Activated B cell treated with CpG ODN at 0.5 μM for 24 hours (primary cell): ENCODE data around the gene NAA25. TPM values are rescaled to one million over a fixed set of nuclear protein-coding genes. Genes with fewer than 3 reads are reported as not detected.
A peak's percentile ranks its signal among the peaks of the same experiment; 100 is the strongest.
"Not testable (repeated sequence)": the region's sequence is repeated elsewhere in the genome, so short reads cannot be mapped to it uniquely, and the experiment has no call there.

Experiments
- ATAC-seq: fragments of 200-7000 bp; cut with Tn5 transposase; one replicate; pipeline ENCODE4 v1.10.0; 2021; ENCODE audit warnings: low read depth, mild to moderate bottlenecking, moderate library complexity
- CTCF ChIA-PET: fragments of 350-600 bp; sonication (Branson Sonifier 250); formaldehyde crosslinking; loops from one replicate; lab custom pipeline; 2021; ENCODE audit warnings: antibody characterized with exemption; lab: Charles Lee
- POLR2A ChIA-PET: fragments of 350-600 bp; sonication (Branson Sonifier 250); formaldehyde crosslinking; loops from one replicate; lab custom pipeline; 2021; ENCODE audit warnings: antibody characterized with exemption; lab: Charles Lee
- DNase-seq: peaks from one replicate; pipeline ENCODE4 v3.0.0; 2022
- H3K27ac Mint-ChIP-seq: one replicate; pipeline ENCODE4 v1.8.0; 2020; ENCODE audit warnings: mixed read lengths
- H3K27me3 Mint-ChIP-seq: one replicate; pipeline ENCODE4 v1.8.0; 2021; ENCODE audit warnings: mixed read lengths
- H3K36me3 Mint-ChIP-seq: one replicate; pipeline ENCODE4 v1.8.0; 2021; ENCODE audit warnings: low read depth, mixed read lengths
- H3K4me1 Mint-ChIP-seq: one replicate; pipeline ENCODE4 v1.8.0; 2021; ENCODE audit warnings: mixed read lengths
- H3K4me3 Mint-ChIP-seq: one replicate; pipeline ENCODE4 v1.8.0; 2020; ENCODE audit warnings: mild to moderate bottlenecking, mixed read lengths
- H3K9me3 Mint-ChIP-seq: one replicate; pipeline ENCODE4 v1.8.0; 2020; ENCODE audit warnings: mixed read lengths
- CTCF ChIP-seq: fragments of 200-600 bp; IDR thresholded peaks from one replicate; pipeline ENCODE4 v1.8.0; 2022; ENCODE audit warnings: antibody characterized with exemption, mild to moderate bottlenecking
- intact Hi-C: fragments of 100-400 bp; cut with micrococcal nuclease; formaldehyde crosslinking; loops from one replicate; pipeline ENCODE4 v1.15.1; 2024
- total RNA-seq: library from RNA; stranded (reverse); gene quantifications from 2 replicates; pipeline ENCODE4 v1.2.3, GENCODE V29; 2022

NAA25 gene
- total RNA-seq, 1 donor from 2014 or later = 52.7 TPM

GRCh38 chr12:112102127-112102526 is 6.5 kb downstream of the NAA25 start:
- POLR2A ChIA-PET = no interaction called here
- no peak for ATAC-seq
- Mint-ChIP-seq H3K27me3 (no peaks in the 10 kb centered on the region), H3K27ac (no peak overlapping the region), H3K9me3 (no peaks in the 10 kb centered on the region), H3K4me3 (no peak overlapping the region), H3K36me3 (peaks cover 53% of the 10 kb centered on the region), H3K4me1 (peaks cover 27% of the 10 kb centered on the region)
- CTCF ChIA-PET = no interaction called here
- no peak for DNase-seq
- no peak for TF ChIP-seq CTCF
- intact Hi-C loops = no loop called here

- H3K36me3 Mint-ChIP-seq = peaks cover 57% of the 10 kb centered on the region
- peaks cover 28% of the 10 kb centered on the region for H3K4me1 Mint-ChIP-seq
- ATAC-seq, H3K9me3 Mint-ChIP-seq, DNase-seq, intact Hi-C loops, H3K27ac Mint-ChIP-seq, H3K27me3 Mint-ChIP-seq, H3K4me3 Mint-ChIP-seq, CTCF ChIA-PET: not testable (repeated sequence)
- POLR2A ChIA-PET = interaction anchor here (0.7 kb wide), 1 partner anchor 274 kb away, joined by 3 read pairs; no protein-coding TSS in a partner anchor
Measured at GRCh38 chr12:112100500-112100899, 8.1 kb downstream of the NAA25 start.

- DNase-seq (no peak), ATAC-seq (no peak)
- H3K9me3 Mint-ChIP-seq = no peaks in the 10 kb centered on the region
- no peaks in the 10 kb centered on the region for H3K27me3 Mint-ChIP-seq
- intact Hi-C loops = loop anchor here (2.0 kb wide), 2 partner anchors 19 to 27 kb away; partner anchors contain the start of gene TRAFD1
- H3K27ac Mint-ChIP-seq = no peak overlapping the region
- H3K4me1 Mint-ChIP-seq = peaks cover 24% of the 10 kb centered on the region
- H3K36me3 Mint-ChIP-seq = peaks cover 59% of the 10 kb centered on the region
- no peak overlapping the region for H3K4me3 Mint-ChIP-seq
- no peak for TF ChIP-seq CTCF
- POLR2A ChIA-PET = interaction anchor here (0.6 to 2.8 kb wide), 4 partner anchors 11 to 321 kb away, joined by 4 to 22 read pairs (median 10); partner anchors contain the start of gene NAA25
- CTCF ChIA-PET = no interaction called here
Measured at GRCh38 chr12:112097641-112098040, 10.9 kb downstream of the NAA25 start.

GRCh38 chr12:112096667-112097066 is 11.9 kb downstream of the NAA25 start:
- intact Hi-C loops = loop anchor here (1.0 to 2.0 kb wide), 3 partner anchors 12 to 28 kb away; partner anchors contain the start of genes NAA25 and TRAFD1
- no peak for TF ChIP-seq CTCF
- H3K27ac Mint-ChIP-seq = peak overlapping the region; percentile 75

GRCh38 chr12:112096070-112096469 is 12.5 kb downstream of the NAA25 start:
- peak overlapping the region; percentile 35 for H3K4me3 Mint-ChIP-seq
- ChIA-PET CTCF (no interaction called here), POLR2A (interaction anchor here (0.8 to 2.8 kb wide), 7 partner anchors 11 to 51 kb away, joined by 3 to 15 read pairs (median 3); partner anchors contain the start of genes NAA25 and TRAFD1)
- H3K4me1 Mint-ChIP-seq = peaks cover 24% of the 10 kb centered on the region
- TF ChIP-seq CTCF = no peak
- peaks cover 66% of the 10 kb centered on the region for H3K36me3 Mint-ChIP-seq
- intact Hi-C loops = loop anchor here (1.0 to 2.0 kb wide), 3 partner anchors 12 to 29 kb away; partner anchors contain the start of genes NAA25 and TRAFD1
- H3K27ac Mint-ChIP-seq = peak overlapping the region; percentile 75
- DNase-seq = no peak
- H3K27me3 Mint-ChIP-seq = no peaks in the 10 kb centered on the region
- peak; percentile 92 for ATAC-seq
- H3K9me3 Mint-ChIP-seq = no peaks in the 10 kb centered on the region

More at GRCh38 chr12:112096667-112097066, 11.9 kb downstream of the NAA25 start:
- no peak overlapping the region for H3K4me3 Mint-ChIP-seq
- no peaks in the 10 kb centered on the region for H3K27me3 Mint-ChIP-seq
- H3K9me3 Mint-ChIP-seq = no peaks in the 10 kb centered on the region
- peaks cover 63% of the 10 kb centered on the region for H3K36me3 Mint-ChIP-seq
- no peak for DNase-seq
- CTCF ChIA-PET = no interaction called here
- H3K4me1 Mint-ChIP-seq = peaks cover 24% of the 10 kb centered on the region
- POLR2A ChIA-PET = interaction anchor here (0.8 to 2.8 kb wide), 7 partner anchors 10 to 50 kb away, joined by 3 to 15 read pairs (median 3); partner anchors contain the start of genes NAA25 and TRAFD1
- ATAC-seq = peak; percentile 37
